ENCODE results near the gene ALG13.

Gene ALG13

DNA sequence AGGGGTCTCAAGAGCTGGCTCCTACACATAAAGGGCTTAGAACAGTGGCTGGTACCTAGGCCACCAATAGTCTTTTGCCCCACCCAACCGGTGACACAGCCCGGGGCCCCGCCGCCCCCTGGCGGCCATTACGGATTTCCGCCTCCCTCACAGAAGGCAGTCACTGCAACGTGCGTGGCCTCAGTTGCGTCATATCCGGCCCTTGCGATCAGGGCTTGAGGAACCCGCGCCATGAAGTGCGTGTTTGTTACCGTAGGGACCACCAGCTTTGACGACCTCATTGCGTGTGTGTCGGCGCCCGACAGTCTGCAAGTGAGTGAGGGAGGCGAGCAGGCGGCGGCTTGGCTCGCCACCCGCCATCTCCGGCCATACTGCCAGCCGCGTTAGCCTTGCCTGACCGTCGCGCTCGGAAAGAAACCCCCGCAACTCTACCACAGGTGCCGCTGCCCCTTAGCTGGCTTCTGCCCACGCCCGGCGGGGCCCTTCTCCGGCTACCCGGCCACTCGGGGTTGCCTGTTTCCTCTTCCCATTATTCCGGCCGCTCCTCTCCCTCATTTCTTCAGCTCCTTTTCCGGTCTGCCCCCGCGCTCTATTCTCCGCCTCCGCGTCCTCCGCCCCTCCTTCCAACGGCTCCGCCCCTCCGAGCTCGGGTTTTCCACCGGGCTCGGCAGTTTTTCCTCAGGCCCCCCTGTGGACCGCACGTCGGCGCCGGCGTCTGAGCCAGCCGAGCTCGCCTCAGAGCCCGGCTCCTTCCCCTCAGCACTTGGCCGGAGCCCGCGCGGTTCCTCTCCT, at the start of gene ALG13:
Gene ALG13 (plus strand): TSS at position 183 of the 792 bp plus-strand sequence. CDS start 49 bp downstream, at position 232.
- peak within 1 kb of the TSS; percentile 75 for H3K4me3 ChIP-seq (ENCODE audit: low read depth, low read length)
- H3K27ac ChIP-seq (ENCODE audit: extremely low read depth, low read depth, low read length) = peak within 1 kb of the TSS; percentile 97
- H3K9me3 ChIP-seq (ENCODE audit: control insufficient read depth, insufficient read depth, low read depth, low read length) = no peaks in the 10 kb centered on the region
- ChIA-PET CTCF (interaction anchor here (0.6 to 1.1 kb wide), 6 partner anchors 9 to 1154 kb away, joined by 3 to 5 read pairs (median 3); no protein-coding TSS in a partner anchor), POLR2A (interaction anchor here (0.6 to 1.4 kb wide), 4 partner anchors 9 to 1170 kb away, joined by 3 to 4 read pairs (median 4); no protein-coding TSS in a partner anchor)
- peaks cover 11 to 25% of the 10 kb centered on the region in 2 experiments for H3K36me3 ChIP-seq (ENCODE audit: control insufficient read depth in 2 of 2, insufficient read depth in 1 of 2, low read length in 2 of 2)
- H3K4me1 ChIP-seq (ENCODE audit: control insufficient read depth, insufficient read depth, low read length) = no peaks in the 10 kb centered on the region
- TF ChIP-seq ZFP37 (tag by site-specific recombination; IDR thresholded peaks at IDR 0.05) = 0 out of 2 replicates have a peak, but pooled peaks have one; percentile 34
- TF ChIP-seq, protein P1, sequence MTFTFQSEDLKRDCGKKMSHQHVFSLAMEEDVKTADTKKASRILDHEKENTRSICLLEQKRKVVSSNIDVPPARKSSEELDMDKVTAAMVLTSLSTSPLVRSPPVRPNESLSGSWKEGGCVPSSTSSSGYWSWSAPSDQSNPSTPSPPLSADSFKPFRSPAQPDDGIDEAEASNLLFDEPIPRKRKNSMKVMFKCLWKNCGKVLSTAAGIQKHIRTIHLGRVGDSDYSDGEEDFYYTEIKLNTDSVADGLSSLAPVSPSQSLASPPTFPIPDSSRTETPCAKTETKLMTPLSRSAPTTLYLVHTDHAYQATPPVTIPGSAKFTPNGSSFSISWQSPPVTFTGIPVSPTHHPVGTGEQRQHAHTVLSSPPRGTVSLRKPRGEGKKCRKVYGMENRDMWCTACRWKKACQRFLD (tag by site-specific recombination; IDR thresholded peaks at IDR 0.05) = no peak
- TF ChIP-seq, protein P2, sequence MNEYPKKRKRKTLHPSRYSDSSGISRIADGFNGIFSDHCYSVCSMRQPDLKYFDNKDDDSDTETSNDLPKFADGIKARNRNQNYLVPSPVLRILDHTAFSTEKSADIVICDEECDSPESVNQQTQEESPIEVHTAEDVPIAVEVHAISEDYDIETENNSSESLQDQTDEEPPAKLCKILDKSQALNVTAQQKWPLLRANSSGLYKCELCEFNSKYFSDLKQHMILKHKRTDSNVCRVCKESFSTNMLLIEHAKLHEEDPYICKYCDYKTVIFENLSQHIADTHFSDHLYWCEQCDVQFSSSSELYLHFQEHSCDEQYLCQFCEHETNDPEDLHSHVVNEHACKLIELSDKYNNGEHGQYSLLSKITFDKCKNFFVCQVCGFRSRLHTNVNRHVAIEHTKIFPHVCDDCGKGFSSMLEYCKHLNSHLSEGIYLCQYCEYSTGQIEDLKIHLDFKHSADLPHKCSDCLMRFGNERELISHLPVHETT (tag by site-specific recombination; IDR thresholded peaks at IDR 0.05) = no peak
- TF ChIP-seq, protein P3, sequence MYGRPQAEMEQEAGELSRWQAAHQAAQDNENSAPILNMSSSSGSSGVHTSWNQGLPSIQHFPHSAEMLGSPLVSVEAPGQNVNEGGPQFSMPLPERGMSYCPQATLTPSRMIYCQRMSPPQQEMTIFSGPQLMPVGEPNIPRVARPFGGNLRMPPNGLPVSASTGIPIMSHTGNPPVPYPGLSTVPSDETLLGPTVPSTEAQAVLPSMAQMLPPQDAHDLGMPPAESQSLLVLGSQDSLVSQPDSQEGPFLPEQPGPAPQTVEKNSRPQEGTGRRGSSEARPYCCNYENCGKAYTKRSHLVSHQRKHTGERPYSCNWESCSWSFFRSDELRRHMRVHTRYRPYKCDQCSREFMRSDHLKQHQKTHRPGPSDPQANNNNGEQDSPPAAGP (tag by site-specific recombination; IDR thresholded peaks at IDR 0.05) = no peak
- TF ChIP-seq, protein P4, sequence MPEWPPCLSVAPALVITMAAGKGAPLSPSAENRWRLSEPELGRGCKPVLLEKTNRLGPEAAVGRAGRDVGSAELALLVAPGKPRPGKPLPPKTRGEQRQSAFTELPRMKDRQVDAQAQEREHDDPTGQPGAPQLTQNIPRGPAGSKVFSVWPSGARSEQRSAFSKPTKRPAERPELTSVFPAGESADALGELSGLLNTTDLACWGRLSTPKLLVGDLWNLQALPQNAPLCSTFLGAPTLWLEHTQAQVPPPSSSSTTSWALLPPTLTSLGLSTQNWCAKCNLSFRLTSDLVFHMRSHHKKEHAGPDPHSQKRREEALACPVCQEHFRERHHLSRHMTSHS (tag by site-specific recombination; IDR thresholded peaks at IDR 0.05) = no peak
- 0 out of 2 replicates have a peak, but pooled peaks have one; percentile 33 for TF ChIP-seq GLI4 (tag by site-specific recombination; IDR thresholded peaks at IDR 0.05)
- no peak for TF ChIP-seq ZNF221 (tag by site-specific recombination; IDR thresholded peaks at IDR 0.05; ENCODE audit: borderline replicate concordance)
- TF ChIP-seq ZNF600 (tag by site-specific recombination; IDR thresholded peaks at IDR 0.05) = 0 out of 2 replicates have a peak, but pooled peaks have one; percentile 26
- TF ChIP-seq TRIM28 (IDR thresholded peaks at IDR 0.05; ENCODE audit: borderline replicate concordance, low read length) = 0 out of 2 replicates have a peak, but pooled peaks have one; percentile 10
- TF ChIP-seq, protein P5, sequence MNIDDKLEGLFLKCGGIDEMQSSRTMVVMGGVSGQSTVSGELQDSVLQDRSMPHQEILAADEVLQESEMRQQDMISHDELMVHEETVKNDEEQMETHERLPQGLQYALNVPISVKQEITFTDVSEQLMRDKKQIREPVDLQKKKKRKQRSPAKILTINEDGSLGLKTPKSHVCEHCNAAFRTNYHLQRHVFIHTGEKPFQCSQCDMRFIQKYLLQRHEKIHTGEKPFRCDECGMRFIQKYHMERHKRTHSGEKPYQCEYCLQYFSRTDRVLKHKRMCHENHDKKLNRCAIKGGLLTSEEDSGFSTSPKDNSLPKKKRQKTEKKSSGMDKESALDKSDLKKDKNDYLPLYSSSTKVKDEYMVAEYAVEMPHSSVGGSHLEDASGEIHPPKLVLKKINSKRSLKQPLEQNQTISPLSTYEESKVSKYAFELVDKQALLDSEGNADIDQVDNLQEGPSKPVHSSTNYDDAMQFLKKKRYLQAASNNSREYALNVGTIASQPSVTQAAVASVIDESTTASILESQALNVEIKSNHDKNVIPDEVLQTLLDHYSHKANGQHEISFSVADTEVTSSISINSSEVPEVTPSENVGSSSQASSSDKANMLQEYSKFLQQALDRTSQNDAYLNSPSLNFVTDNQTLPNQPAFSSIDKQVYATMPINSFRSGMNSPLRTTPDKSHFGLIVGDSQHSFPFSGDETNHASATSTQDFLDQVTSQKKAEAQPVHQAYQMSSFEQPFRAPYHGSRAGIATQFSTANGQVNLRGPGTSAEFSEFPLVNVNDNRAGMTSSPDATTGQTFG (tag by site-specific recombination; IDR thresholded peaks at IDR 0.05; ENCODE audit: borderline replicate concordance) = no peak
- TF ChIP-seq, protein P6, sequence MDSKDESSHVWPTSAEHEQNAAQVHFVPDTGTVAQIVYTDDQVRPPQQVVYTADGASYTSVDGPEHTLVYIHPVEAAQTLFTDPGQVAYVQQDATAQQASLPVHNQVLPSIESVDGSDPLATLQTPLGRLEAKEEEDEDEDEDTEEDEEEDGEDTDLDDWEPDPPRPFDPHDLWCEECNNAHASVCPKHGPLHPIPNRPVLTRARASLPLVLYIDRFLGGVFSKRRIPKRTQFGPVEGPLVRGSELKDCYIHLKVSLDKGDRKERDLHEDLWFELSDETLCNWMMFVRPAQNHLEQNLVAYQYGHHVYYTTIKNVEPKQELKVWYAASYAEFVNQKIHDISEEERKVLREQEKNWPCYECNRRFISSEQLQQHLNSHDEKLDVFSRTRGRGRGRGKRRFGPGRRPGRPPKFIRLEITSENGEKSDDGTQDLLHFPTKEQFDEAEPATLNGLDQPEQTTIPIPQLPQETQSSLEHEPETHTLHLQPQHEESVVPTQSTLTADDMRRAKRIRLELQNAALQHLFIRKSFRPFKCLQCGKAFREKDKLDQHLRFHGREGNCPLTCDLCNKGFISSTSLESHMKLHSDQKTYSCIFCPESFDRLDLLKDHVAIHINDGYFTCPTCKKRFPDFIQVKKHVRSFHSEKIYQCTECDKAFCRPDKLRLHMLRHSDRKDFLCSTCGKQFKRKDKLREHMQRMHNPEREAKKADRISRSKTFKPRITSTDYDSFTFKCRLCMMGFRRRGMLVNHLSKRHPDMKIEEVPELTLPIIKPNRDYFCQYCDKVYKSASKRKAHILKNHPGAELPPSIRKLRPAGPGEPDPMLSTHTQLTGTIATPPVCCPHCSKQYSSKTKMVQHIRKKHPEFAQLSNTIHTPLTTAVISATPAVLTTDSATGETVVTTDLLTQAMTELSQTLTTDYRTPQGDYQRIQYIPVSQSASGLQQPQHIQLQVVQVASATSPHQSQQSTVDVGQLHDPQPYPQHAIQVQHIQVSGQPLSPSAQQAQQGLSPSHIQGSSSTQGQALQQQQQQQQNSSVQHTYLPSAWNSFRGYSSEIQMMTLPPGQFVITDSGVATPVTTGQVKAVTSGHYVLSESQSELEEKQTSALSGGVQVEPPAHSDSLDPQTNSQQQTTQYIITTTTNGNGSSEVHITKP (tag by site-specific recombination; IDR thresholded peaks at IDR 0.05) = peak; percentile 88
- TF ChIP-seq ZNF426 (tag by site-specific recombination; IDR thresholded peaks at IDR 0.05) = no peak
- TF ChIP-seq, protein P7, sequence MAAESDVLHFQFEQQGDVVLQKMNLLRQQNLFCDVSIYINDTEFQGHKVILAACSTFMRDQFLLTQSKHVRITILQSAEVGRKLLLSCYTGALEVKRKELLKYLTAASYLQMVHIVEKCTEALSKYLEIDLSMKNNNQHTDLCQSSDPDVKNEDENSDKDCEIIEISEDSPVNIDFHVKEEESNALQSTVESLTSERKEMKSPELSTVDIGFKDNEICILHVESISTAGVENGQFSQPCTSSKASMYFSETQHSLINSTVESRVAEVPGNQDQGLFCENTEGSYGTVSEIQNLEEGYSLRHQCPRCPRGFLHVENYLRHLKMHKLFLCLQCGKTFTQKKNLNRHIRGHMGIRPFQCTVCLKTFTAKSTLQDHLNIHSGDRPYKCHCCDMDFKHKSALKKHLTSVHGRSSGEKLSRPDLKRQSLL (tag by site-specific recombination; IDR thresholded peaks at IDR 0.05) = no peak
- no peak for TF ChIP-seq ZNF202 (tag by site-specific recombination; IDR thresholded peaks at IDR 0.05; ENCODE audit: borderline replicate concordance)
- no peak for TF ChIP-seq PRDM1 (tag by site-specific recombination; IDR thresholded peaks at IDR 0.05)
- peak; percentile 57 for TF ChIP-seq KLF9 (tag by site-specific recombination; IDR thresholded peaks at IDR 0.05; ENCODE audit: low read depth)
- no peak for TF ChIP-seq ZNF214 (tag by site-specific recombination; IDR thresholded peaks at IDR 0.05; ENCODE audit: borderline replicate concordance)
- TF ChIP-seq BCL11A (tag by site-specific recombination; IDR thresholded peaks at IDR 0.05; ENCODE audit: low read depth) = no peak
- TF ChIP-seq ZNF174 (tag by site-specific recombination; IDR thresholded peaks at IDR 0.05) = no peak
- TF ChIP-seq ZNF19 (tag by site-specific recombination; IDR thresholded peaks at IDR 0.05; ENCODE audit: low read depth) = no peak
- no peak for TF ChIP-seq ZNF785 (tag by site-specific recombination; IDR thresholded peaks at IDR 0.05)
- no peak for TF ChIP-seq ZNF175 (tag by site-specific recombination; IDR thresholded peaks at IDR 0.05)
- TF ChIP-seq ZNF548 (tag by site-specific recombination; IDR thresholded peaks at IDR 0.05) = no peak
- TF ChIP-seq ZNF16 (tag by site-specific recombination; IDR thresholded peaks at IDR 0.05; ENCODE audit: low read depth) = no peak
- TF ChIP-seq MEIS1 (CRISPR knock-in tag; IDR thresholded peaks at IDR 0.05; ENCODE audit: borderline replicate concordance) = no peak

Data from HEK293 (cell line).